ENCODE results near the gene NAGLU. TPM values are rescaled to one million over a fixed set of nuclear protein-coding genes. Genes with fewer than 3 reads are reported as not detected.

Gene NAGLU
- total and polyA plus RNA-seq, 2 of the 13 experiments (the other 11 are each of a cell fraction or from before 2014, with no cell fraction given) = 28.2 to 40.1 TPM

DNA sequence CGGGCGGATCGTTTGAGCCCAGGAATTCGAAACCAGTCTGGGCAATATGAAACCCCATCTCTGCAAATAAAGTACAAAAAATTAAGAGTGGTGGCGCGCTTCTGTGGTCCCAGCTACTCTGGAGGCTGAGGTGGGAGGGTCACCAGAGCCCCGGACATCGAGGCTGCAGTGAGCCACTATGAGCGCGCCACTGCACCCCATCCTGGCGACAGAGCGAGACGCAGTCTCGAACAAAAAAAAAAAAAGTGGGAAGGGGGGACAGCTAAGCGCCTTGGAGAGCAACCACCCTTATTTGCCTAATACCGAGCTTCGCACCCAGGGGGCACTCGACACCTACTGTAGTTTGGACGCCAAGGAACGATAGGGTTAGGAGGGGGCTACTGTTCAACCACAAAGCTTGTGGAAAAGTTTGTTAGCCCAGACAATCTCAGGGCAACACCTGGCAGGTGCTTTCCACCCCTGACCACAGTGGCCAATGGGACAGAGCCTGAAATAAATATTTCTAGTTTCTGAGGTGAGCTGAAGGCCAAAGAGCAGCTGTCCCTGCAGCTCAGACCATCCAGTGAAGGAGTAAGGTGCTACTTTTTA, 42.3 kb downstream of the NAGLU start (continued):
- TF ChIP-seq ZBTB40 (IDR thresholded peaks at IDR 0.05) = no peak
- TF ChIP-seq ZBTB40 (CRISPR knock-in tag; IDR thresholded peaks at IDR 0.05) = no peak
- 0 out of 2 replicates have a peak, but pooled peaks have one; percentile 24 for TF ChIP-seq ZNF83 (CRISPR knock-in tag; IDR thresholded peaks at IDR 0.05; ENCODE audit: borderline replicate concordance)
- TF ChIP-seq ZNF496 (CRISPR knock-in tag; IDR thresholded peaks at IDR 0.05; ENCODE audit: insufficient replicate concordance) = no peak
- no peak for TF ChIP-seq HMGA1 (CRISPR knock-in tag; conservative IDR thresholded peaks at IDR 0.05)
- TF ChIP-seq, protein P1, sequence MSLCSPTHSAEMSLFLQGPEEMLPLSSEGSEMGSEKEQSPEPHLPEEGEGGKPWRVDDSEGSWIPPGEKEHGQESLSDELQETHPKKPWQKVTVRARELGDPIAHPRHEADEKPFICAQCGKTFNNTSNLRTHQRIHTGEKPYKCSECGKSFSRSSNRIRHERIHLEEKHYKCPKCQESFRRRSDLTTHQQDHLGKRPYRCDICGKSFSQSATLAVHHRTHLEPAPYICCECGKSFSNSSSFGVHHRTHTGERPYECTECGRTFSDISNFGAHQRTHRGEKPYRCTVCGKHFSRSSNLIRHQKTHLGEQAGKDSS (CRISPR knock-in tag; IDR thresholded peaks at IDR 0.05; ENCODE audit: borderline replicate concordance, low read depth) = no peak; the same call in 1 of the 2 replicates
- TF ChIP-seq FOXC1 (CRISPR knock-in tag; IDR thresholded peaks at IDR 0.05; ENCODE audit: borderline replicate concordance) = no peak
- TF ChIP-seq BHLHE40 (IDR thresholded peaks at IDR 0.05; ENCODE audit: low read length) = peak; percentile 25; the same call in 1 of the 2 replicates
- TF ChIP-seq, protein P2, sequence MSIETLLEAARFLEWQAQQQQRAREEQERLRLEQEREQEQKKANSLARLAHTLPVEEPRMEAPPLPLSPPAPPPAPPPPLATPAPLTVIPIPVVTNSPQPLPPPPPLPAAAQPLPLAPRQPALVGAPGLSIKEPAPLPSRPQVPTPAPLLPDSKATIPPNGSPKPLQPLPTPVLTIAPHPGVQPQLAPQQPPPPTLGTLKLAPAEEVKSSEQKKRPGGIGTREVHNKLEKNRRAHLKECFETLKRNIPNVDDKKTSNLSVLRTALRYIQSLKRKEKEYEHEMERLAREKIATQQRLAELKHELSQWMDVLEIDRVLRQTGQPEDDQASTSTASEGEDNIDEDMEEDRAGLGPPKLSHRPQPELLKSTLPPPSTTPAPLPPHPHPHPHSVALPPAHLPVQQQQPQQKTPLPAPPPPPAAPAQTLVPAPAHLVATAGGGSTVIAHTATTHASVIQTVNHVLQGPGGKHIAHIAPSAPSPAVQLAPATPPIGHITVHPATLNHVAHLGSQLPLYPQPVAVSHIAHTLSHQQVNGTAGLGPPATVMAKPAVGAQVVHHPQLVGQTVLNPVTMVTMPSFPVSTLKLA (IDR thresholded peaks at IDR 0.05) = no peak
- peak; percentile 39 for TF ChIP-seq ZSCAN31 (CRISPR knock-in tag; IDR thresholded peaks at IDR 0.05; ENCODE audit: low read depth)
- TF ChIP-seq RNF219 (CRISPR knock-in tag; IDR thresholded peaks at IDR 0.05) = no peak
- no peak for TF ChIP-seq PHF8 (CRISPR knock-in tag; IDR thresholded peaks at IDR 0.05)
- peak; percentile 30; the same call in 1 of the 2 replicates for TF ChIP-seq KDM5A (IDR thresholded peaks at IDR 0.05; ENCODE audit: borderline replicate concordance, low read length)
- peak; percentile 25; the same call in 1 of the 2 replicates for TF ChIP-seq POLR2AphosphoS5 (IDR thresholded peaks at IDR 0.05; ENCODE audit: low read depth, low read length)

Data from HepG2 (cell line).